Activated CD4-positive, alpha-beta T cell treated with anti-CD3 and anti-CD28 coated beads, Interleukin-10, Interleukin-2, amounts not matched to agents 100 ng/mL and 50 ng/mL, durations not matched to agents 16 hours and 8 hours (primary cell): Measurements from ENCODE around the gene FILIP1.
"Not testable (repeated sequence)": the region's sequence is repeated elsewhere in the genome, so short reads cannot be mapped to it uniquely, and the experiment has no call there.

Experiments used
- DNase-seq: peaks from one replicate; pipeline ENCODE4 v3.0.0-alpha.2; 2020

FILIP1 gene

DNA sequence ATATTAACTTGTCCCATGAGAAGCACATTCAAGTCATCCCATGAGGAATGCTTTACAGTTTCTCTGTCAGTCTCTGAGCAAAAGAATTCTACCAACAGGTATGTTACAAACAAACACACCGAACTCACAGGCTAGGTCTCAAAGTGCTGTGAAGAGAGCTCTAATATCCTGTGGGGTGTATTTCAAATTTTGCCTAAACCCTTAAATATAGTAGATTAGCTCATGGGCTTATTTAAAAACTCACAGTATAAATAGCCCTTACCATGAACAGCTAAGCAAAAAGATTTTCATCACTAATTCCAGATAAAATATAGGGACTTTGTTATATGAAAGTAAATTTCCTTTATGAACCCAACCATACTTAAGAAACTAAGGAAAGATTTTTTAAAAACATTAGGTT is 77.8 kb downstream of the FILIP1 start:
- DNase-seq, result no peak

DNA sequence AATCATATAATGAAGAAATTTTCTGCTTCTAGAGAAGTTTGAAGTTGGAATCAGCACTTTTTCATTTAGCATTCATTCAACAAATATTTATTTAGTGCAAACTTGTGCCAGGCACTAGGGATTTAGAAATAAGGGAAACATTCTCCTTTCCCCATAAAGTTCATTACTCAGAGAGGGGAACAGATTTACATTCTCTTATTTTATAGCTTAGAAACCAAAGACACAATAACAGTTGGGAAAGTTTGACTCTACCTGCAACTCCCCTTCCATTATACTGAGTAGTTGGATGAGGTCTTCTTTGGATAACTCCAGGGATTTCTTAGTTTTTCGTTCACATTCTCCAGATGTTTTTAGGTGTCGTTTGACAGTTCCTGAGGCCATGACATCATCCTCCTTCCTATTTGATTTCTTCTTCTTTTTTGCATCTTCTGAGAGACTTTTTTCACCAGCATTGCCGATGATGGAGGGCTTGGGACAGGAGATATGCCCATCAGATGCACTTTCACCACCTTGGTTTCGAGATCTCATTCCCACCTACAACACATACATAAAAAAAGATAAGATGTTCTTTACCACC is 79.1 kb downstream of the FILIP1 start:
- no peak for DNase-seq

DNA sequence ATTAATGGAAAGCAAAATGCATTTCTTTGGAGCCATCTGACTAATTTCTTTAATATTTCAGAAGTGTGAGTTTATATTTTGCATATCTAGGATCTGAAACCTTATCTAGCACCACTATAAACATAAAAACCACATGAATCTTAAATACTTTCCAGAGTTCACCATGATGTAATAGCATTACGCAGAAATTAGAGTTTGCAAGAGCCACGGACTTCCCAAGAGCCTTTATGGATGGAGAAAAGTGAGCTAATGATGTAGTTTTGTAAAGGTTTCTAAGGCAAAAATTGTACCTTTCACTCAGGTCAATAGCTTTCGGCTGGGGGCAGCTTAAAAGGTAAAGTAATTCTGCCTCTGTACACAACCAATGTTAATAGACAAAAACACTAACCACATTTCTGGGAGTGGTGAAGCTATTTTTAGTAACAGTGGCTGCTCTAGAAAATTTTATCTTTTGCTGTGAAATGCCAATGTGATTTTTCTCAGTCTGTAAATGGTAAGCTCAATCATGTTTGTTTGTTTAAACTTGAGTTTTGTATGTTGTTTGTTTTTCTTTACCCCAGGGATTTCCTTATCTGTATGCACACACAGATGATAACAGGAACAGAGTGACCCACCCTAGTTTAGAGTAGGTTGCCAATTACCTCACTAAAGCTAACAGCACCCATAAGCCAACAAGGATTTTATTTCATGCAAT is 80.5 kb downstream of the FILIP1 start:
- no peak for DNase-seq

DNA sequence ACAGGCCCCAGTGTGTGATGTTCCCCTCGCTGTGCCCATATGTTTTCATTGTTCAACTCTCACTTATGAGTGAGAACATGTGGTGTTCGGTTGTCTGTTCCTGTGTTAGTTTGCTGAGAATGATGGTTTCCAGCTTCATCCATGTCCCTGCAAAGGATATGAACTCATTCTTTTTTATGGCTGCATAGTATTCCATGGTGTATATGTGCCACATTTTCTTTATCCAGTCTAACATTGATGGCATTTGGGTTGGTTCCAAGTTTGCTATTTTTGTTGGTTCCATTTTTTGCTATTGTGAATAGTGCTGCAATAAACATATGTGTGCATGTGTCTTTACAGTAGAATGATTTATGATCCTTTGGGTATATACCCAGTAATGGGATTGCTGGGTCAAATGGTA is 83.0 kb downstream of the FILIP1 start:
- not testable (repeated sequence) for DNase-seq

DNA sequence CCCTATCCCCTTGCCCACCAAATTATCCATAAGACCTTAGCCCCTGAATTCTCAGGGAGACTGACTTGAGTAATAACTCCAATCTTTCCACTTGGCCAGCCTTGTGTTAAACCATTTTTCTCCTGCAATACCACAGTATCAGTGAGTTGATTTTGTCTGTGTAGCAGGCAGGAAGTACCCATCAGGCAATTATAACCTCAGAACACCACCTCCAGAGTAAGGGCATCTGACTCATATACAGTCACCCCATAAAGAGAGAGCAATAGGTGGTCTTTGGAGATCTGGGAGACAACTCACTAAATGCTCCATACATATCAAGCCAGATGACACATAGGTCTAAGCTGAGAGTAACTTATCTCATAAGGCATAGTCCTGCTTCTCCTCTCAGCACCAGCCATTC is 83.7 kb downstream of the FILIP1 start:
- no peak for DNase-seq

- no peak for DNase-seq
Observed at GRCh38 chr6:75409286-75409685, 84.3 kb downstream of the FILIP1 start.

GRCh38 chr6:75403563-75404080 is 90.0 kb downstream of the FILIP1 start:
- DNase-seq, result no peak

GRCh38 chr6:75402296-75402695 is 91.3 kb downstream of the FILIP1 start:
- DNase-seq, result no peak

GRCh38 chr6:75397656-75398465 is 95.7 kb downstream of the FILIP1 start:
- DNase-seq, result no peak

DNA sequence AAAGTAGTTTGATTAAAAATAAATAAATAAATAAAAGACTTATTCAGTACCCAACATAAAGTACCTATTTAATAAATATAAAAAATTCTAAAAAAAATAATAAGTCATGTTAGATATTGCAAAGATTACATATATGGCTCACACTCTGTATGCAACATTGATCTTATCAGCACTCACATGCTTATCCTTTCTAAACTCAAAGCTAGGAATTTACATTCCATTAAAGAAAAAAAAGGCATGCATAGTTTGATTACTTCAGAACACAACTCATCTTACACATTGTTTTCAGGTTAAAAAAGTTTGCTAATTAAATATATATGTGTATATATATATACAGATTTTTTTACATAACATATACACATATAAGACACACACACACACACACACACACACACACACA is 96.4 kb downstream of the FILIP1 start:
- no peak for DNase-seq

DNA sequence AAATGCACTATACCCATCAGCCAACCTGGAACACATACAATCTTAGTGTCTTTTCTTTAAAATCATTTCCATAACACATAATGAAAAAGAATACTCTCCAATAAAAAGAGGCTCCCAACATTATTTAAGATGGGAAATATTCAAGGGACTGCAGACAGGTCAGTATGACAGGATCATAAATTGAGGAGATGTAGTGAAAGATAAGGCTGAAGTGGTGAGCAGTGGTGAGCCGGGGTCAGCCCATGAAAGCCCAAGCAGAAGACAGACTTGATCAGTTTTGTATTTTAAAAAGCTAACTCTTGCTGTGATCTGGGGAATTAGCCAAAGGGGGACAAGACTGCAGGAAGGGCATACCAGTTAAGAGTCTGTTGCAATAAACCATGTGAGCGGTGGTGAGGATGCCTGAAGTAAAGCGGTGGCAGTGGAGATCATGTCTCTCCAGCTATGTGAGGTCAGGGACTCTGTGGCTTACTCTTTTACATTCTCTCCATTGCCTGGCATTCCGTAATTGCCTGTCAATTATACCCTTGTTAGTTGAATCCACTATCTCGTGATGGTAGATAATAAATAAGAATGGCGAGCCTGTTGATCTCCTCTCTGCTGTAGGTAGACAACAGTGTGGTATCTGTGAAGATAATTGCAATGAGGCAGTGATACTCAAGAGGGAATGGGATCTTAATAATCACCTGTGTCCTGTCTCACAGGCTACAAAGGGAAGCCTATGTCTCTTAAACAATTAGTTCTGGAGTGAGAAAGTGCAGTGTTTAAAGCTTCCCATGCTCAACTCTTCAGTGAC is 97.4 kb downstream of the FILIP1 start:
- DNase-seq, result no peak

- DNase-seq, result no peak
Observed at GRCh38 chr6:75393806-75394205, 99.8 kb downstream of the FILIP1 start.

- DNase-seq, result no peak
Observed at GRCh38 chr6:75391276-75391675, 102.3 kb downstream of the FILIP1 start.

GRCh38 chr6:75386050-75386770 is 107.4 kb downstream of the FILIP1 start:
- no peak for DNase-seq

DNA sequence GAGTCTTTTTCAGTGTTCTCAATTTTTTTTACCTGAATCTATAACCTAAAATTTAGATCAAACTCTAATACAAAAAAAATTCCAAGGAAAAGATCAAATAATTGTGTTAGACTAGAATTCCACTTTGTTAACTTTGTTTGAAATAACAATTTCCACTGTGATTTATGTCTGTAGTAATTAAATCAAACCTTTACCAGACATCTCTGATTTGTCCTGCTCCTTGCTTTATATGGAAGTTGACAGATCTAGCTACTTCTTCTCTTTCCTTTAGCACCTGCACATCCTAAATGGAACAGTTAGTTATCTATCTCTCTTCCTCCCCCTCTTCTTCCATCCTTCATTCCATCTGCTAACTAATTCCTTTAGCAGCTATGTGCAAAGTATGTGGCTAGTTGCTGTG is 109.5 kb downstream of the FILIP1 start:
- no peak for DNase-seq

- DNase-seq, result no peak
Observed at GRCh38 chr6:75382634-75382900, 111.0 kb downstream of the FILIP1 start.

- DNase-seq, result no peak
Observed at GRCh38 chr6:75381877-75382633, 111.5 kb downstream of the FILIP1 start.

- DNase-seq, result no peak
Observed at GRCh38 chr6:75379536-75379935, 114.1 kb downstream of the FILIP1 start.

DNA sequence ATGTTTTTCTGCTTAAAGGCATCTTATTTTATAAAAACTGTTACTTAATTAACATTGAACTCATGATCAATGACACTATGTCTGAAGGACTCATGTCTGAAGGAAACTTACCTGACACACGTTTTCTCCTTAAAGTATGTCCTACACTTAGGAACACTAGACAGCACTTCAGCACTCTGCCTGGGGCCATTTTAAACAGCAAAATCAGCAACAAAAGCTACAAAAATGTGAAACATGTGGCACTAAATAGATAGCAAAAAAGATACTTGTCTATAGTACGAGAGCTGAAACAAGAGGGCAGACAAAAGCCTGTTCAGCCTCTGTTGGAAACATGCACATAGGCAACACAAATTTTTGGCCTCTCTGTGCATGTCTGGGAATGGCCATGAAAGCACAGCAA is 115.5 kb downstream of the FILIP1 start:
- DNase-seq, result no peak

GRCh38 chr6:75377386-75377785 is 116.2 kb downstream of the FILIP1 start:
- DNase-seq, result no peak

DNA sequence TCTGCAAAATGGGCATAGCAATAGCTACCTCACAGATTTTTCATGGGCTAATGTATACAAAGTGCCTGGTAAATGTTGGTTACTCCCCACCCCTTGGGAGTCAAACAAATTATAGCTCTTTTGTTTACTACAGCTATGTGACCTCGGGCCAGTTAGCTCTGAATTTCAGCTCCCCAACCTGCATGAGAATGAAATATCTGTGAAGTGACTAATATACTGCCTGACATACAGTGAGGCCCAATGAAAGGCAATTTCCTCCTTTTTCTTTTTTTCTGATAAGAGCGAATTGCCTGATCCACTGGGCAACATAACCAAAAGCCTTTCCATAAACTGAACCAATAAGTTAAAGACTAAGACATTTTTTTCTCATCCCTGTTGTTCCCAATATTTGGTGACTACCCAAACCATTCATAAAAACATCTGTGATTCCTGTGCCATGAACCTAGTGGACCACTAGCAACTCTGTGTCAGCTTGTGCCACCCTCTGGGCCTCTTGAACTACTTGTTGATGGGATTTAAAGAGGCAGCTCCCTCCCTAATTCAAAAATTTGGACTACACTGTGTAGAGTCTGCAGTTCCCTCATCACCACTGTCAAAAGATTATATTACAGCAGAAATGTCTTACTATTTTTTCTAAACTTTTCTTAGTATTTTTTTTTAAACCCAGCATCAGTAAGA is 117.1 kb downstream of the FILIP1 start:
- DNase-seq, result no peak
